Activated CD4-positive, alpha-beta T cell treated with anti-CD3 and anti-CD28 coated beads, Interleukin-2, amount 10 ng/mL, durations not matched to agents 7 days and 5 days (primary cell): ENCODE measurements around the gene PRMT2. TPM values are rescaled to one million over a fixed set of nuclear protein-coding genes. Genes with fewer than 3 reads are reported as not detected.
A peak's percentile ranks its signal among the peaks of the same experiment; 100 is the strongest.

Experiments
- CTCF ChIA-PET: fragments of 350-600 bp; sonication (Branson Sonifier 250); formaldehyde crosslinking; loops from one replicate; lab custom pipeline; 2021; ENCODE audit warnings: antibody characterized with exemption; lab: Charles Lee
- POLR2A ChIA-PET: fragments of 350-600 bp; sonication (Branson Sonifier 250); formaldehyde crosslinking; loops from one replicate; lab custom pipeline; 2021; ENCODE audit warnings: antibody characterized with exemption; lab: Charles Lee
- DNase-seq: peaks from one replicate; pipeline ENCODE4 v3.0.0-alpha.2; 2020
- H3K27ac Mint-ChIP-seq: one replicate; pipeline ENCODE4 v1.8.0; 2021; ENCODE audit warnings: mild to moderate bottlenecking, moderate library complexity, mixed read lengths
- H3K27me3 Mint-ChIP-seq: one replicate; pipeline ENCODE4 v1.8.0; 2021; ENCODE audit warnings: mixed read lengths
- H3K36me3 Mint-ChIP-seq: one replicate; pipeline ENCODE4 v1.8.0; 2021; ENCODE audit warnings: low read depth, mixed read lengths
- H3K4me1 Mint-ChIP-seq: one replicate; pipeline ENCODE4 v1.8.0; 2021; ENCODE audit warnings: mixed read lengths
- H3K4me3 Mint-ChIP-seq: one replicate; pipeline ENCODE4 v1.8.0; 2021; ENCODE audit warnings: mild to moderate bottlenecking, moderate library complexity, mixed read lengths
- H3K9me3 Mint-ChIP-seq: one replicate; pipeline ENCODE4 v1.8.0; 2021; ENCODE audit warnings: mixed read lengths
- total RNA-seq, 2 experiments: library from RNA; stranded (reverse); gene quantifications; one replicate each; pipeline ENCODE4 v1.2.3, GENCODE V29; 2021

PRMT2 gene
- total RNA-seq, 2 experiments from 2014 or later, result 116 to 137 TPM

DNA sequence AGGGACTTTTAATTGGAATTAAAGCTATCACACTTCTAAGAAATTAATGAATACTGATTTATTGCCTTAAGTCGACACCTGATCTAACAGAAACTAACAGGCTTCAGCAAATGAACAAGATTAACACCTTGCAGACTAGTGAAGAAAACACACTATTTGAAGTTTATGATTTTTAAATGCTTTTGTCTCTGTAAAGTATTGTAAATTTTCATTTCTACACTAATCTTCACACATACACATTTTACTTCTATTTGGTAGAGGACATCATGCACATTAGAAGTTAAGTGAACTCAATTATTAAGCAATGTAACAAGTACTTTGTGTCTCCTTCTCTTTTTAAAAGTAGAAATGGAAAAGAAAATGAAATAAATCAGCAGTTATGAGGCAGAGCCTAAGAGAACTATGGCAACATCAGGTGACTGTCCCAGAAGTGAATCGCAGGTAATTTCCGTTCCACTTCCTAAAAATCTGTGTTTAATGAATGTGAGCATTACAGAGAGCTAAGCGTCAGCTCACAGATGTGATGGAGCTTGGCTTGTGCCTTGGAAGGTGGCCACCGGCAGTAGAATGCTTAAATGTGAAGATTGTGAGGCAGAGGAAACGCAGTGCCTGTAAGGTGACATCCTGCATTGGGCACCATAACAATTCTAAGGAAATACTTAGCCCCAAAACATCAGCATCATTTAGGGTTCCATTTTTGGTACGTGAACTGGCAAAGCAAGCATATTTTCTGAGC, 1.2 kb downstream of the PRMT2 start:
- peak; percentile 37 for DNase-seq
- peaks cover 45% of the 10 kb centered on the region for H3K36me3 Mint-ChIP-seq
- peak overlapping the region; percentile 89 for H3K4me3 Mint-ChIP-seq
- no peaks in the 10 kb centered on the region for H3K27me3 Mint-ChIP-seq
- ChIA-PET CTCF (interaction anchor here (0.5 to 1.2 kb wide), 3 partner anchors 39 to 164 kb away, joined by 3 read pairs; no protein-coding TSS in a partner anchor), POLR2A (no interaction called here)
- H3K4me1 Mint-ChIP-seq, result peaks cover 77% of the 10 kb centered on the region
- H3K9me3 Mint-ChIP-seq, result no peaks in the 10 kb centered on the region
- peak overlapping the region; percentile 94 for H3K27ac Mint-ChIP-seq

DNA sequence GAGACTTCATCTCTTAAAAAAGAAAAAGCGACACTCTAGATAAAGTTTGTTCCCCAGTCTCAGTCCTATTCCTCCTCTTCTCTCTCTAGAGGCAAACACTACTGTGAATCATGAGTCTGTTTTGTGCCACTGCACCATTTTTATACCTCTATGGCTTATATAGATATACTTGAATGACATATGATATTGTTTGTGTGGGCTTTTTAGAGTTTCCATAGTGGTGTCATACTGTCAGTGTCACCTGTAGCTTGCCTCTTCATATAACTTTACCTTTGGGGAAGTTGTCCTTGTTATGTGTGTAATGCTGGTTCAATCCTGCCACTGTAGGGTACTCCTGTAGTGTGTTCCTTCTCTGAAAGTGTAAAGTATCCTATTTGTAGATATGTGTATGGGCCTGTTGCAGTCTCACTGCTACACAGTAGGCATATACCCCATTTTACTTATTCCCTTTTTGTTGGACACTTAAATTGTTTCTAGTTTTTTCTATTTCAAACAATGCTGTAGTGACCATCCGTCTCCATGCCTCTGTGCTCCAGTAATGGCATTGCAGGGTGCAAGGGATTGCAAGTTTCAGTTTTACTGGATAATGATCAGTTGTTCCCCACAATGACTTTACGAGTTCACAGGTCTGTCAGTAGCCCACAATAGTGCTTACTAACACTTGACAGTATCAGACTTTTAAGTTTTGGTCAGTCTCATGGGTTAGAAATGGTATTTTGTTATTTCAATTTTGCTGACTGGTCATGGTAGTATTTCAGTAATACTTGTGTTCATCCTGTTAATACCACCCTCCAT, 2.7 kb downstream of the PRMT2 start:
- Mint-ChIP-seq H3K4me1 (peaks cover 69% of the 10 kb centered on the region), H3K4me3 (peak overlapping the region; percentile 61), H3K27me3 (no peaks in the 10 kb centered on the region), H3K27ac (peak overlapping the region; percentile 80), H3K36me3 (peaks cover 54% of the 10 kb centered on the region), H3K9me3 (no peaks in the 10 kb centered on the region)
- ChIA-PET POLR2A (no interaction called here), CTCF (interaction anchor here (1.7 kb wide), 1 partner anchor 75 kb away, joined by 4 read pairs; no protein-coding TSS in a partner anchor)
- DNase-seq, result no peak

DNA sequence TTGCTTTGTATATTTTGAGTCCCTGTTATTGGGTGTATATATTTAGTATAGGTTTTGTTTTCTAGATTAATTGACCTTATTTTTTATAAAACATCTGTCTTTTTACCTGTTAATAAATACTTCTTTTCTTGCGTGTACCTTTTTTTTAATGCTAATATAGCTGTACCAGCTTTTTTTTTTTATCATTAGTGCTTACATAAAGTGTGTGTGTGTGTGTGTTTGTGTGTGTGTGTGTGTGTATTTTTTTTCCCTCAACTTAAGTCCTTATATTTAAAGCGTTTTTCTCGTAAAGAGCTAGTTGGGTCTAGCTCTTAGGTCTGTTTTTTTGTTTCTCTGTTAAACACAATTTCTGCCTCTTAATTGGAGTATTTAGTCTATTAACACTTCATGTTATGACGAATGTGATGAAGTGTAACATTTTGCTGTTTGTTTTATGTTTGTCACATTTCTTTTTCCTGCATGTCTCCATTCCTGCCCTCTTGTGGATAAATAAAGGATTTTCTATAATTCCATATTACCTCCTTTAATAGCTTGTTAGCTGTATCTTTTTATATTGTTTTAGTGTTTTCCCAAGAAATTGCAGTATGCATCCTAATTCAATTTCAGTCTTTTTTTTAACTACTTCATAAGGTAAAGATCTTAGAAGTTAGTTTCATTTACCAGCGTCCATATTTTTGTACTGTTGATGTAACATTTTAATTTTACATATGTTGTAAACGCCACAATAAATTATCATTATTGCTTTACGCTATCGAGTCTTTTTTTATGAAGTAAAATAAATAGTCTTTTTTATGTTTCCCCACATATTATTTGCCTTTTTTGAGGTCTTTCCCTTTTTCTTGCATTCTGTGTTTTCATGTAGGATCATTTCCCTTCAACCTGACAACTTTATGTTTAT, 4.3 kb downstream of the PRMT2 start:
- H3K27ac Mint-ChIP-seq, result peak overlapping the region; percentile 52
- H3K36me3 Mint-ChIP-seq, result peaks cover 68% of the 10 kb centered on the region
- no peaks in the 10 kb centered on the region for H3K9me3 Mint-ChIP-seq
- peak overlapping the region; percentile 61 for H3K4me3 Mint-ChIP-seq
- H3K27me3 Mint-ChIP-seq, result no peaks in the 10 kb centered on the region
- DNase-seq, result no peak
- POLR2A ChIA-PET, result interaction anchor here (0.6 kb wide), 1 partner anchor 8 kb away, joined by 3 read pairs; no protein-coding TSS in a partner anchor
- H3K4me1 Mint-ChIP-seq, result peaks cover 53% of the 10 kb centered on the region
- CTCF ChIA-PET, result interaction anchor here (0.6 to 1.7 kb wide), 4 partner anchors 76 to 1563 kb away, joined by 3 to 5 read pairs (median 4); no protein-coding TSS in a partner anchor

DNA sequence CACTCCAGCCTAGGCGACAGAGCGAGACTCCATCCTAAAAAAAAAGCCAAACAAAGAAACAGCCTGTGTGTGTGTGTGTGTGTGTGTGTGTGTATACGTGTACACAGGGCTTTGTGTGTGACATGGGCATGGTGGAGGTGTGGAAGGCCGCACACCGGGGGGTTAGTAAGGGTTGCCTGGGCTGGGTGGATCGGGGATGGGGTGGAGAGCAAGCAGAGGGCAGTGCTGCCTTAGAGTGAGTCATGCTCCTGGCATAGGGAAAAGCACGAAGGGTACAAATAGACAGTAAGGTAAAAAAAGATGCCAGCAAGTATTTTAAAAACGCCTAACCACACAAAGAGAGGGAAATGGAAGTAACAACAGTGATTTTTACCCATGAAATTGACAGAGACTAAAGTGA, 6.2 kb downstream of the PRMT2 start:
- no peaks in the 10 kb centered on the region for H3K9me3 Mint-ChIP-seq
- H3K4me3 Mint-ChIP-seq, result no peak overlapping the region
- DNase-seq, result no peak
- no peaks in the 10 kb centered on the region for H3K27me3 Mint-ChIP-seq
- POLR2A ChIA-PET, result no interaction called here
- peaks cover 53% of the 10 kb centered on the region for H3K4me1 Mint-ChIP-seq
- peaks cover 81% of the 10 kb centered on the region for H3K36me3 Mint-ChIP-seq
- no peak overlapping the region for H3K27ac Mint-ChIP-seq
- CTCF ChIA-PET, result interaction anchor here (0.8 kb wide), 1 partner anchor 9 kb away, joined by 4 read pairs; no protein-coding TSS in a partner anchor

DNA sequence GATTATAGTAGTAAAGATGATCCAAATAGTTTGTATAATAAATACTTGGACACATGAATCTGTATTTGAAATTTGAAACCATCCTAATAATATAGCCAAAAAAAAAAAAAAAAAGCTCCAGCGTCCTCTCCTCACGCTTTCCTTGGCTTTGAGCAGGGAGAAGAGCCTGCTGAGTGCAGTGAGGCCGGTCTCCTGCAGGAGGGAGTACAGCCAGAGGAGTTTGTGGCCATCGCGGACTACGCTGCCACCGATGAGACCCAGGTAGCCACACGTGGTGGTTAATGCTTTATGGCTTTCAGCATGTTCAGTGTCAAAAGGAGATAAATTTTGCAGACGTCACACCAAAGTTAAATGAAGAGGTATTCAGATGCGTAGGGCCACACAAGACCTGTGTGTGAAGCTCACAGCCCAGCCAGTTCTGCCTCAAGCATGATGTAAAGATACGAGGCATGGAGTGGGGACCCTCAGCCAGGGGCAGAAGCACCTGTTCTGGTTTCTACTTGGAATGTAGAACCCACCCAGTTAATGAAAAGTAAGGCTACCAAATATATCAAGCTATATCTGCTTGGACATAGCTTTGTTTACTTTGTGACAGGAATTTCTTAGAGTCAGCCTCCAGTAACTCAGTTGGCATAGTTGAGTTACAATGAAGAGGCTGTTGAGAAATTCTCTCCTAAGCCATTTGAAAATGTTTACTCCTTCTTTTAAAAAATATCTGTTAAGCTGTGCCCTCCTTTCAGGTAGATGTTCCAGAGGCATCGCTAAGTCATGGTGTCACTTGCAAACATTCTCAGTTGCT, 8.1 kb downstream of the PRMT2 start:
- ChIA-PET CTCF (interaction anchor here (1.2 kb wide), 1 partner anchor 13 kb away, joined by 3 read pairs; no protein-coding TSS in a partner anchor), POLR2A (interaction anchor here (0.6 kb wide), 1 partner anchor 454 kb away, joined by 3 read pairs; no protein-coding TSS in a partner anchor)
- DNase-seq, result no peak
- Mint-ChIP-seq H3K9me3 (no peaks in the 10 kb centered on the region), H3K4me3 (no peak overlapping the region), H3K4me1 (peaks cover 48% of the 10 kb centered on the region), H3K27ac (no peak overlapping the region), H3K27me3 (no peaks in the 10 kb centered on the region), H3K36me3 (peaks cover 83% of the 10 kb centered on the region)

DNA sequence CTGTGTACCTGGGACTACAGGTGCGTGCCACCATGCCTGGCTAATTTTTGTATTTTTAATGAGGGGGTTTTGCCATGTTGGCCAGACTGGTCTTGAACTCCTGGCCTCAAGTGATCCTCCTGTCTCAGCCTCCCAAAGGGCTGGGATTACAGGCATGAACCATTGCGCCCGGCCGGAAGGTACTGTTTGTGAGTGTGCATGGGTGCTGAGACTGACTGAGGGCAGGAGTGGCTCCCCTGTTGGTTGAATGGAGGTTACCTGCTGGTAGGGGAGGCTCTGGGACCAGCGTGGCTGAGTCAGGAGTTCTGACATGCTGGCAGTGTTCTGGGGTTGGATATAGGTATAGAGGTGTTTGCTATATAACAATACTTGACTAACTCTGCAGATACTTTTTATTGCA, 10.4 kb downstream of the PRMT2 start:
- ChIA-PET CTCF (interaction anchor here (0.6 kb wide), 1 partner anchor 367 kb away, joined by 4 read pairs; no protein-coding TSS in a partner anchor), POLR2A (no interaction called here)
- Mint-ChIP-seq H3K27me3 (no peaks in the 10 kb centered on the region), H3K27ac (no peak overlapping the region), H3K9me3 (no peaks in the 10 kb centered on the region), H3K4me3 (no peak overlapping the region), H3K4me1 (peaks cover 28% of the 10 kb centered on the region), H3K36me3 (peaks cover 85% of the 10 kb centered on the region)
- no peak for DNase-seq

DNA sequence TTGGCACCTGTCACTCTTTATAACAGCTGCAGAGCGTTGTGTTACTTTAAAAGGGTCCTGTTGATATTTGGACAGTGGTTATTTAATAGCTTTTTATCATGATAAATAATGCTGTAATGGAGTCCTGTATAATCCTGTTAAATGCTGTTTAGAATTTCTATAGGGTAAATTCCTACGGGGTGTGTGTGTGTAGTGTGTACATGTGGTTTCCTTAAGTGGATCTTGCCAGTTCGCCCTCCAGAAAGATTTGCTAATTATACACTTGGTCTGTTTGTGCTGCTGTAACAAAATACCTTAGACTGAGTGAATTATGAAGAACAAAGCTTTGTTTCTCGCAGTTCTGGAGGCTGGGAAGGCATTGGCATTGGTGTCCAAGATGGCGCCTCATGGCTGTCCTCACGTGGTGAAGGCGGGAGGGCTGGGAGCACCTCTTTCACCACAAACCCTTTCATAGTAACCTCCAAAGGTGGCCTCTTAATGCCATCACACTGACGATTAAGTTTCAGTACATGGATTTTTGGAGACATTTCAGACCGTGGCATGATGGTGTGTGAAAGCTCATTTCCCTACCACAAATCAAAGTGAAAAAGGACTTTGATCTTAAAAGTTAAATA, 11.2 kb downstream of the PRMT2 start:
- Mint-ChIP-seq H3K36me3 (peaks cover 86% of the 10 kb centered on the region), H3K9me3 (no peaks in the 10 kb centered on the region), H3K4me1 (peaks cover 22% of the 10 kb centered on the region), H3K27ac (peak overlapping the region; percentile 19), H3K27me3 (no peaks in the 10 kb centered on the region), H3K4me3 (no peak overlapping the region)
- POLR2A ChIA-PET, result no interaction called here
- no peak for DNase-seq
- CTCF ChIA-PET, result no interaction called here

DNA sequence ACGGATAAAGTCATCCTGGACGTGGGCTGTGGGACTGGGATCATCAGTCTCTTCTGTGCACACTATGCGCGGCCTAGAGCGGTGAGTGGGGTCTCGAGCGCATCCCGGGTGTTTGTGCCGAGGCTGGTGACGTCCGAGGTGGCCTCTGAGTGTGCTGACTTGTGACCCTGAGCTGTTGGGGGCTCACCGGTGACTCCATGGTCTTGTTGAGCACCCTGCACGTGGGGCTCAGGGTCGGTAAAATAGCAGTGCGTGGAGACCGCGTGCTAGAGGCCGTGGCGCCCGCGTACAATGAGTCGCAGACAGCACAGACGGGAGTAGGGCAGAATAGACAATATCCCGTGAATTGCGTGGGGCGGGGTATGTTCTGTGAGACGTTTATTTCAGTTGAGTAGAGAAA, 13.1 kb downstream of the PRMT2 start:
- Mint-ChIP-seq H3K36me3 (peaks cover 91% of the 10 kb centered on the region), H3K27me3 (no peaks in the 10 kb centered on the region), H3K4me1 (peaks cover 18% of the 10 kb centered on the region), H3K4me3 (no peak overlapping the region), H3K27ac (no peak overlapping the region), H3K9me3 (peaks cover 3% of the 10 kb centered on the region)
- DNase-seq, result no peak
- CTCF ChIA-PET, result interaction anchor here (0.5 kb wide), 1 partner anchor 147 kb away, joined by 3 read pairs; no protein-coding TSS in a partner anchor
- POLR2A ChIA-PET, result interaction anchor here (0.9 kb wide), 1 partner anchor 9 kb away, joined by 3 read pairs; no protein-coding TSS in a partner anchor

DNA sequence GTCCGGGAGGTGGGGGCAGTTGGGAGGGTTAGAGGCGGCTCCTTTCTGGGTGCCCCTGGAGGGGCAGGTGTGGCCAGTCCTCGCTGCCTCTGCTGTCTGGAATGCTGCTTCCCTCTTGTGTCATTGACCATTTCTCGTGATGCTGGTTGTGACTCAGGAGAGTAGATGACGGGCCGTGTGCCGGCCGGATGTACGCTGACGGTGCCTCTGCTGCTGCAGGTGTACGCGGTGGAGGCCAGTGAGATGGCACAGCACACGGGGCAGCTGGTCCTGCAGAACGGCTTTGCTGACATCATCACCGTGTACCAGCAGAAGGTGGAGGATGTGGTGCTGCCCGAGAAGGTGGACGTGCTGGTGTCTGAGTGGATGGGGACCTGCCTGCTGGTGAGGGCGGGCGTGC, 13.9 kb downstream of the PRMT2 start:
- peaks cover 18% of the 10 kb centered on the region for H3K4me1 Mint-ChIP-seq

DNA sequence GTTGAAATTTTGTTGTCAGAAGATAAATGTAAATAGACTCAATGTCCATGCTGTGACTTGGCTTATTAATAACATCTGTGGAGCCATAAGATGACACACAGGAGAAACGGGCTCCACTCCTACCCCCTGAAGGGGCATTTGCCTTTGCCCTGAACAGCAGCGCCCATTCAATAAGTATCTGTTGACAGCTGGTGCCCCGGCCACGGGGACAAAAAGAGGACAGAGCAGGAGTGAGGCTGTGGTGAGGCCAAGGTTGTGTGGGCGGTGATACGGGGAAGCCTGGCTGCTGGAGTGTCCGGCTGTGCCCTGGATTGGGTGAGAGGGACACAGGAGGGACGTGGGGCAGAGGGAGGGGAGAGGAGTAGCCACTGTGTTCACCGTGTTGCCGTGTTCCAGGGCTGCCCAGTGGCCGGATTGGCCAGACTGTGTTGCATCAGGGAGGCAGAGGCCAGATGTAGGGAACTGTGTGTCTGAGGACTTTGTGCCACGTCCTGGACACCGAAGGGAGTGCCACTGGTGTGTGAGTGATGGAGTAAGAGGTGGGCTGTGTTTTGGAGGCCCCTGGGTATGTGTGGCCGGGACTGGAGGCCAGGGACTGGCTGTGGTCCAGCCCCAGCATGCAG, 15.1 kb downstream of the PRMT2 start:
- H3K9me3 Mint-ChIP-seq, result peaks cover 17% of the 10 kb centered on the region
- peaks cover 96% of the 10 kb centered on the region for H3K36me3 Mint-ChIP-seq
- no peak overlapping the region for H3K27ac Mint-ChIP-seq
- POLR2A ChIA-PET, result no interaction called here
- CTCF ChIA-PET, result no interaction called here
- no peaks in the 10 kb centered on the region for H3K27me3 Mint-ChIP-seq
- peaks cover 16% of the 10 kb centered on the region for H3K4me1 Mint-ChIP-seq
- DNase-seq, result no peak
- H3K4me3 Mint-ChIP-seq, result no peak overlapping the region

More for the DNA sequence above, 13.9 kb downstream of the PRMT2 start:
- Mint-ChIP-seq H3K9me3 (peaks cover 8% of the 10 kb centered on the region), H3K27ac (no peak overlapping the region), H3K36me3 (peaks cover 92% of the 10 kb centered on the region), H3K27me3 (no peaks in the 10 kb centered on the region), H3K4me3 (no peak overlapping the region)
- no peak for DNase-seq
- POLR2A ChIA-PET, result no interaction called here
- CTCF ChIA-PET, result no interaction called here

DNA sequence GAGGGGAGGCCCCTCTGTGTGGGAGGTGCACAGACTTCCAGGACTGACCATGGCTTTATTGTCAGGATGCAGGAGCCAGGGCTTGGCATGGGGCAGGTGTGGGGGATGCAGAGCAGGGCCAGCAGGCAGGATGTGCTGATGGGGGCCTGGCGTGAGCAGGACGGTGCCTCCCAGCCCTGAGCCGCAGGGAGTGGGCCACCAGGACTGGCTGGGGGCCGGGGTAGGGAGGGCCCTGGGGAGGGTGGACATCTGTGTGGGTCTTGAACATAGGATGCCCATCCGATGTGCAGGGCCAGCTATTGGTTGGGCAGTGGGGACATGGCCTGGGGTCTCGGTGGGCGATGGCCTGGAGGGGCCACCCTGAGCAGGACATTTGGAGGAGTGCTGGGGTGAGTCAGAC, 15.6 kb downstream of the PRMT2 start:
- POLR2A ChIA-PET, result no interaction called here
- CTCF ChIA-PET, result no interaction called here
- peak overlapping the region; percentile 5 for H3K27ac Mint-ChIP-seq

More for the DNA sequence above, 15.6 kb downstream of the PRMT2 start:
- Mint-ChIP-seq H3K4me1 (peaks cover 15% of the 10 kb centered on the region), H3K27me3 (no peaks in the 10 kb centered on the region), H3K36me3 (peaks cover 96% of the 10 kb centered on the region), H3K9me3 (peaks cover 22% of the 10 kb centered on the region), H3K4me3 (no peak overlapping the region)
- DNase-seq, result no peak
